IMR-90 (cell line): ENCODE results near the gene SLC48A1. TPM values are rescaled to one million over a fixed set of nuclear protein-coding genes. Genes with fewer than 3 reads are reported as not detected.

Source experiments
- ATAC-seq: fragments of 200-7000 bp; cut with Tn5 transposase; 2 replicates; pipeline ENCODE4 v1.9.1; 2020; ENCODE audit warnings: low read depth, mild to moderate bottlenecking, moderate library complexity
- BruUV-seq: library from RNA; stranded (reverse); fragments of 400-500 nt; replicated peaks from 2 replicates; lab custom pipeline; 2021; lab: Mats Ljungman, UMichigan
- CTCF ChIA-PET: fragments of 300-600 bp; formaldehyde crosslinking; extraction: SDS; loops from one replicate; lab custom pipeline; 2021; ENCODE audit warnings: antibody characterized with exemption; lab: Yijun Ruan, JAX
- POLR2A ChIA-PET: fragments of 300-600 bp; sonication (Branson Sonifier 250); formaldehyde crosslinking; loops from one replicate; lab custom pipeline; 2022; ENCODE audit warnings: antibody characterized with exemption; ENCODE audit not compliant: unreplicated experiment; lab: Charles Lee
- DNase-seq: peaks from one replicate; pipeline ENCODE4 v3.0.0; 2013
- H2AFZ ChIP-seq: replicated peaks from 2 replicates; pipeline ENCODE3; 2013; ENCODE audit warnings: low read length, mild to moderate bottlenecking; ENCODE audit not compliant: poor library complexity
- H2AK5ac ChIP-seq: 2 replicates; pipeline ENCODE4 v1.6.1; 2013; ENCODE audit warnings: low read depth, low read length, inconsistent platforms
- H2AK9ac ChIP-seq: replicated peaks from 2 replicates; pipeline ENCODE3; 2013; ENCODE audit warnings: mild to moderate bottlenecking, low read depth, low read length, moderate library complexity; ENCODE audit not compliant: poor library complexity
- H2BK120ac ChIP-seq: 2 replicates; pipeline ENCODE4 v1.6.1; 2013; ENCODE audit warnings: low read depth, low read length, inconsistent platforms
- H2BK15ac ChIP-seq: 3 replicates; pipeline ENCODE4 v1.6.1; 2013; ENCODE audit warnings: low read depth, low read length, inconsistent platforms
- H2BK20ac ChIP-seq: 2 replicates; pipeline ENCODE4 v1.6.1; 2013; ENCODE audit warnings: low read depth, mild to moderate bottlenecking, inconsistent platforms, low read length, moderate library complexity
- H2BK5ac ChIP-seq: 2 replicates; pipeline ENCODE4 v1.6.1; 2013; ENCODE audit warnings: mild to moderate bottlenecking, low read depth, low read length, inconsistent platforms; ENCODE audit not compliant: poor library complexity, severe bottlenecking
- H3K14ac ChIP-seq: replicated peaks from 2 replicates; pipeline ENCODE4 v1.6.1; 2013; ENCODE audit warnings: low read depth, low read length, inconsistent platforms
- H3K18ac ChIP-seq: 2 replicates; pipeline ENCODE4 v1.6.1; 2013; ENCODE audit warnings: low read depth, low read length, control low read depth
- H3K23ac ChIP-seq: 2 replicates; pipeline ENCODE4 v1.6.1; 2013; ENCODE audit warnings: low read depth, low read length, inconsistent platforms
- H3K27ac ChIP-seq: 2 replicates; pipeline ENCODE4 v1.5.1; 2013; ENCODE audit warnings: mild to moderate bottlenecking, control low read depth, low read length; ENCODE audit not compliant: insufficient read depth
- H3K27me3 ChIP-seq: 2 replicates; pipeline ENCODE4 v1.6.1; 2013; ENCODE audit warnings: low read length; ENCODE audit not compliant: control insufficient read depth, insufficient read depth
- H3K36me3 ChIP-seq: 2 replicates; pipeline ENCODE4 v1.6.1; 2013; ENCODE audit warnings: low read length, mixed read lengths; ENCODE audit not compliant: control insufficient read depth, insufficient read depth
- H3K4ac ChIP-seq: 2 replicates; pipeline ENCODE4 v1.6.1; 2013; ENCODE audit warnings: low read depth, low read length, inconsistent platforms
- H3K4me1 ChIP-seq: 2 replicates; pipeline ENCODE4 v1.6.1; 2013; ENCODE audit warnings: low read length, mixed read lengths; ENCODE audit not compliant: control insufficient read depth, insufficient read depth
- H3K4me2 ChIP-seq: 2 replicates; pipeline ENCODE4 v1.6.1; 2013; ENCODE audit warnings: low read depth, mild to moderate bottlenecking, control low read depth, low read length, moderate library complexity
- H3K4me3 ChIP-seq: 2 replicates; pipeline ENCODE4 v1.5.1; 2013; ENCODE audit warnings: low read depth, mild to moderate bottlenecking, control low read depth, low read length, moderate library complexity; ENCODE audit not compliant: insufficient read depth
- H3K56ac ChIP-seq: 2 replicates; pipeline ENCODE4 v1.6.1; 2013; ENCODE audit warnings: low read length, inconsistent platforms; ENCODE audit not compliant: insufficient read depth; ENCODE audit errors: extremely low read depth
- H3K79me1 ChIP-seq, 2 experiments: 2 replicates each; pipeline ENCODE4 v1.6.1; 2013; ENCODE audit warnings: low read length in 2 of 2, inconsistent platforms in 1 of 2, low read depth in 1 of 2
- H3K9ac ChIP-seq: 2 replicates; pipeline ENCODE4 v1.6.1; 2013; ENCODE audit warnings: low read depth, low read length, control low read depth
- H3K9me1 ChIP-seq: 2 replicates; pipeline ENCODE4 v1.6.1; 2013; ENCODE audit warnings: low read length, inconsistent platforms; ENCODE audit not compliant: insufficient read depth
- H3K9me3 ChIP-seq: 2 replicates; pipeline ENCODE4 v1.6.1; 2013; ENCODE audit warnings: low read length; ENCODE audit not compliant: control insufficient read depth, insufficient read depth
- H4K20me1 ChIP-seq: 2 replicates; pipeline ENCODE4 v1.6.1; 2013; ENCODE audit warnings: low read length, inconsistent platforms; ENCODE audit not compliant: insufficient read depth
- H4K5ac ChIP-seq: 2 replicates; pipeline ENCODE4 v1.6.1; 2013; ENCODE audit warnings: mild to moderate bottlenecking, low read depth, low read length, control low read depth
- H4K8ac ChIP-seq, 2 experiments: 2 replicates each; pipeline ENCODE4 v1.6.1; 2013; ENCODE audit warnings: low read depth in 2 of 2, low read length in 2 of 2, control low read depth in 1 of 2, inconsistent platforms in 1 of 2
- H4K91ac ChIP-seq: 2 replicates; pipeline ENCODE4 v1.6.1; 2013; ENCODE audit warnings: low read depth, low read length, inconsistent platforms; ENCODE audit not compliant: insufficient read depth
- MXI1 ChIP-seq: IDR thresholded peaks from 2 replicates; pipeline ENCODE4 v1.6.1; 2012; ENCODE audit warnings: low read depth, mild to moderate bottlenecking, low read length, moderate library complexity, borderline replicate concordance
- WGBS, 2 experiments: methylation state at CpG; one replicate each; pipeline versions ENCODE4 v1.1.5 to v1.1.7; 2013; ENCODE audit warnings: missing lambda C conversion rate in 2 of 2; ENCODE audit not compliant: insufficient read length in 1 of 2; ENCODE audit errors: extremely low coverage in 2 of 2; 5-methylcytosine and 5-hydroxymethylcytosine counted together
- dilution Hi-C: fragments of 300-500 bp; cut with HindIII; formaldehyde crosslinking; loops from one replicate; pipeline ENCODE4 v1.14.3; 2018; ENCODE audit warnings: low sequenced_read_pairs; ENCODE audit not compliant: unreplicated experiment
- in situ Hi-C: fragments of 300-500 bp; cut with MboI; formaldehyde crosslinking; loops from 3 replicates; pipeline ENCODE4 v1.14.3; 2019; ENCODE audit warnings: low sequenced_read_pairs, inconsistent platforms, mixed read lengths
- intact Hi-C: fragments of 100-400 bp; cut with micrococcal nuclease; formaldehyde crosslinking; loops from 2 replicates; pipeline ENCODE4 v1.10.0; 2022
- polyA plus RNA-seq, 3 experiments: library from polyadenylated mRNA; depleted of rRNA; stranded (reverse); fragments of >200 nt; gene quantifications; 2 replicates each; pipeline ENCODE4 v1.2.3, GENCODE V29; 2012; ENCODE audit warnings: low replicate concordance in 1 of 3
- total RNA-seq: library from RNA; depleted of rRNA; stranded (reverse); fragments of >200 nt; gene quantifications from 2 replicates; pipeline ENCODE4 v1.2.3, GENCODE V29; 2012

SLC48A1 gene
- total and polyA plus RNA-seq, 2 of the 4 experiments (the other 2 are of a cell fraction) = 4.8 to 5.9 TPM

DNA sequence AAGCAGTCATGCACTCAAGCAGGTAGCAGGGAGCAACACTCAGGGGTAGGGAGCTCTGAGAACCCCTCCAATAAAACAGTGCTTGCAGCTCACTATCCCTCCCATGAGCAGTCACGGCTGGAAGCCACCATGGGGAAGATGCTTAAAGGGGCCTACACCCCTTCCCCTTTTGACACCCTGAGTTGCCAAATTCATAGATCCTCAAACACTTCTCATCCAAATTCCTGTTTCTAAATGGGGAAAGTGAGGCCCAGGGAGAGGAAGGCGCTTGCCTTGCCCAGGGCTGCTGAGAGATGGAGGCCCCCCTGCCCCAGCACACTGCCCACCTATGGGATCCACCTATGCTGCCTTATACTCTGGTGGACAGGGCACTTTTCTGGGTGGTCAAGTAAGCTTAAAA lies 40.5 kb upstream of the SLC48A1 start:
- no peak overlapping the region for H2AK9ac ChIP-seq
- H3K79me1 ChIP-seq = no peaks in the 10 kb centered on the region
- POLR2A ChIA-PET = no interaction called here
- WGBS, 2 experiments = no CpG with 5 or more reads among the region's 2 CpGs
- H3K4me2 ChIP-seq = no peak overlapping the region
- no peaks in the 10 kb centered on the region for H3K9me3 ChIP-seq
- H4K20me1 ChIP-seq = no peaks in the 10 kb centered on the region
- no peak overlapping the region for H3K56ac ChIP-seq
- H4K8ac ChIP-seq = no peak overlapping the region
- intact Hi-C loops = no loop called here
- no peak overlapping the region for H3K14ac ChIP-seq
- H2BK120ac ChIP-seq = no peak overlapping the region
- H3K9ac ChIP-seq = no peak overlapping the region
- DNase-seq (no peak), ATAC-seq (no peak)
- BruUV-seq = no TSS peak
- dilution Hi-C loops = no loop called here
- H2AFZ ChIP-seq = no peak overlapping the region
- H3K4me1 ChIP-seq = peaks cover 25% of the 10 kb centered on the region
- CTCF ChIA-PET = interaction anchor here (0.6 kb wide), 1 partner anchor 317 kb away, joined by 3 read pairs; no protein-coding TSS in a partner anchor
- H3K27me3 ChIP-seq = no peaks in the 10 kb centered on the region
- no peak overlapping the region for H4K5ac ChIP-seq
- no peak overlapping the region for H3K18ac ChIP-seq
- no peak overlapping the region for H4K91ac ChIP-seq
- H2AK5ac ChIP-seq = no peak overlapping the region
- no peak overlapping the region for H3K4ac ChIP-seq
- no peak overlapping the region for H2BK15ac ChIP-seq
- no peak overlapping the region for H3K4me3 ChIP-seq
- H3K27ac ChIP-seq = no peak overlapping the region
- no peak overlapping the region for H3K23ac ChIP-seq
- H2BK20ac ChIP-seq = no peak overlapping the region
- H2BK5ac ChIP-seq = no peak overlapping the region
- in situ Hi-C loops = no loop called here
- H3K9me1 ChIP-seq = peaks cover 15% of the 10 kb centered on the region
- H3K36me3 ChIP-seq = no peaks in the 10 kb centered on the region
- TF ChIP-seq MXI1 = no peak
